Endothelial cell of umbilical vein (primary cell): ENCODE results near the gene LPP. TPM values are rescaled to one million over a fixed set of nuclear protein-coding genes. Genes with fewer than 3 reads are reported as not detected.

Source experiments
- BruUV-seq: library from RNA; stranded (reverse); fragments of 400-500 nt; replicated peaks from 2 replicates; lab custom pipeline; 2021; lab: Mats Ljungman, UMichigan
- CTCF ChIA-PET: fragments of 300-600, 350-600 bp; sonication (Branson Sonifier 250); formaldehyde crosslinking; loops from one replicate; lab custom pipeline; 2021; ENCODE audit warnings: antibody characterized with exemption, inconsistent platforms; lab: Charles Lee
- POLR2A ChIA-PET: fragments of 300-600, 350-600 bp; sonication (Branson Sonifier 250); formaldehyde crosslinking; loops from one replicate; lab custom pipeline; 2021; ENCODE audit warnings: antibody characterized with exemption, inconsistent platforms; lab: Charles Lee
- DNase-seq: peaks from one replicate; pipeline ENCODE4 v3.0.0-alpha.2; 2011; ENCODE audit warnings: low read depth, low spot score
- FAIRE-seq: peaks from 2 replicates; lab custom pipeline; 2011; peaks lifted over from hg19 to GRCh38; lab: Jason Lieb, UNC
- H2AFZ ChIP-seq: 2 replicates; pipeline ENCODE4 v1.6.0; 2012; ENCODE audit warnings: low read depth, low read length, control low read depth, inconsistent platforms
- H3K27ac ChIP-seq: 2 replicates; pipeline ENCODE4 v1.5.1; 2011; ENCODE audit warnings: low read depth, mild to moderate bottlenecking, control low read depth, low read length, moderate library complexity; ENCODE audit not compliant: insufficient read depth
- H3K27me3 ChIP-seq, 2 experiments: 2 replicates each; pipeline versions ENCODE4 v1.6.0 to v1.6.1; 2011; ENCODE audit warnings: low read length in 2 of 2, mixed read lengths in 1 of 2; ENCODE audit not compliant: control insufficient read depth in 2 of 2, insufficient read depth in 2 of 2
- H3K36me3 ChIP-seq, 2 experiments: 2 replicates in 1 of 2; 3 replicates in 1 of 2; pipeline ENCODE4 v1.5.1; 2011; ENCODE audit warnings: low read length in 2 of 2, mild to moderate bottlenecking in 1 of 2, moderate library complexity in 1 of 2; ENCODE audit not compliant: control insufficient read depth in 2 of 2, insufficient read depth in 2 of 2; ENCODE audit errors: extremely low read depth in 1 of 2
- H3K4me1 ChIP-seq: 3 replicates; pipeline ENCODE4 v1.5.1; 2011; ENCODE audit warnings: mild to moderate bottlenecking, low read length; ENCODE audit not compliant: control insufficient read depth, insufficient read depth; ENCODE audit errors: extremely low read depth
- H3K4me2 ChIP-seq: 2 replicates; pipeline ENCODE4 v1.6.1; 2011; ENCODE audit warnings: low read length, control low read depth, mixed read lengths; ENCODE audit not compliant: insufficient read depth
- H3K4me3 ChIP-seq, 3 experiments: fragments of 200-600 bp in 1 of 3; sonication (generic), shearing (Covaris generic) in 1 of 3; replicated peaks in 1 of 3; 2 replicates each; pipeline ENCODE4 v1.5.1; 2011 to 2016; ENCODE audit warnings: control low read depth in 3 of 3, low read length in 3 of 3, mild to moderate bottlenecking in 2 of 3, inconsistent platforms in 1 of 3, low read depth in 1 of 3, moderate library complexity in 1 of 3; ENCODE audit not compliant: insufficient read depth in 1 of 3
- H3K79me2 ChIP-seq: 2 replicates; pipeline ENCODE4 v1.6.0; 2012; ENCODE audit warnings: low read length, inconsistent platforms; ENCODE audit not compliant: control insufficient read depth, insufficient read depth
- H3K9ac ChIP-seq: replicated peaks from 2 replicates; pipeline ENCODE3; 2011; ENCODE audit warnings: low read length, control low read depth; ENCODE audit not compliant: insufficient read depth; ENCODE audit errors: extremely low read depth
- H3K9me1 ChIP-seq: replicated peaks from 3 replicates; pipeline ENCODE4 v1.6.0; 2011; ENCODE audit warnings: mild to moderate bottlenecking, low read length; ENCODE audit not compliant: control insufficient read depth, insufficient read depth; ENCODE audit errors: extremely low read depth
- H3K9me3 ChIP-seq: replicated peaks from 2 replicates; pipeline ENCODE4 v1.5.1; 2012; ENCODE audit warnings: low read length, inconsistent platforms; ENCODE audit not compliant: control insufficient read depth, insufficient read depth
- H4K20me1 ChIP-seq: replicated peaks from 2 replicates; pipeline ENCODE3; 2011; ENCODE audit warnings: mild to moderate bottlenecking, low read length; ENCODE audit not compliant: control insufficient read depth, insufficient read depth; ENCODE audit errors: extremely low read depth
- CTCF ChIP-seq, 2 donors: IDR thresholded peaks; 1 replicate in 1 of 2; 2 replicates in 1 of 2; pipeline ENCODE4 v1.5.1; 2011; ENCODE audit warnings: low read length in 2 of 2, mild to moderate bottlenecking in 2 of 2, moderate library complexity in 2 of 2, control low read depth in 1 of 2, inconsistent platforms in 1 of 2, low read depth in 1 of 2; ENCODE audit not compliant: insufficient read depth in 1 of 2; ENCODE audit errors: extremely low read depth in 1 of 2
- EZH2 ChIP-seq: IDR thresholded peaks from 2 replicates; pipeline ENCODE4 v1.6.1; 2012; ENCODE audit warnings: borderline replicate concordance, low read depth, mild to moderate bottlenecking, moderate library complexity, low read length, inconsistent platforms; ENCODE audit not compliant: severe bottlenecking
- FOS ChIP-seq: IDR thresholded peaks from 2 replicates; pipeline ENCODE4 v1.6.1; 2011; ENCODE audit warnings: mild to moderate bottlenecking, low read length, moderate library complexity, borderline replicate concordance; ENCODE audit not compliant: insufficient read depth
- GATA2 ChIP-seq: IDR thresholded peaks from 2 replicates; pipeline ENCODE4 v1.7.0; 2011; ENCODE audit warnings: low read depth, mild to moderate bottlenecking, moderate library complexity, mixed read lengths, low read length; ENCODE audit not compliant: insufficient read length, insufficient read depth
- JUN ChIP-seq: IDR thresholded peaks from 2 replicates; pipeline ENCODE4 v1.6.1; 2011; ENCODE audit warnings: borderline replicate concordance, low read depth; ENCODE audit not compliant: insufficient read length, insufficient read depth
- MAX ChIP-seq: IDR thresholded peaks from 2 replicates; pipeline ENCODE4 v1.6.1; 2011; ENCODE audit not compliant: insufficient read depth, insufficient read length
- MYC ChIP-seq: IDR thresholded peaks from one replicate; pipeline ENCODE4 v1.6.1; 2011; ENCODE audit warnings: mild to moderate bottlenecking, low read depth, low read length
- POLR2A ChIP-seq: IDR thresholded peaks from 2 replicates; pipeline ENCODE4 v1.6.1; 2012; ENCODE audit warnings: low read depth, mild to moderate bottlenecking, control low read depth, low read length
- POLR2AphosphoS5 ChIP-seq: IDR thresholded peaks from 2 replicates; pipeline ENCODE4 v1.6.1; 2012; ENCODE audit warnings: low read depth, mild to moderate bottlenecking, control low read depth, low read length, moderate library complexity; ENCODE audit not compliant: insufficient read depth
- dilution Hi-C: fragments of 300-500 bp; cut with MboI; formaldehyde crosslinking; loops from one replicate; pipeline ENCODE4 v1.15.0; 2019; ENCODE audit warnings: low sequenced_read_pairs; ENCODE audit not compliant: extremely low pct_ligation_motif_present
- intact Hi-C: fragments of 100-400 bp; cut with micrococcal nuclease; formaldehyde crosslinking; loops from one replicate; pipeline ENCODE4 v1.10.0; 2022
- polyA plus RNA-seq, 4 experiments: library from polyadenylated mRNA; depleted of rRNA in 3 of 4; stranded (reverse) in 3 of 4; unstranded in 1 of 4; fragments of >200 nt; gene quantifications; 2 replicates each; pipeline versions ENCODE4 v1.2.1 to v1.2.3, GENCODE V29; 2011 to 2012; ENCODE audit warnings: missing spikeins in 1 of 4
- total RNA-seq: library from RNA; stranded (reverse); gene quantifications from 2 replicates; pipeline ENCODE4 v1.2.3, GENCODE V29; 2021

LPP gene
- total and polyA plus RNA-seq, 2 donors (not counting 3 experiments of a cell fraction or from before 2014, with no cell fraction given), result 16.9 to 153 TPM

GRCh38 chr3:188888321-188889053, 734.5 kb downstream of the LPP start:
- ChIA-PET CTCF (interaction anchor here (1.4 to 1.6 kb wide), 3 partner anchors 62 to 1149 kb away, joined by 3 to 4 read pairs (median 3); no protein-coding TSS in a partner anchor), POLR2A (no interaction called here)
- Histone ChIP-seq H3K9ac (no peak overlapping the region), H3K4me3 (no peak overlapping the region), H3K79me2 (no peaks in the 10 kb centered on the region), H3K27ac (no peak overlapping the region), H3K9me1 (no peaks in the 10 kb centered on the region), H3K36me3 (no peaks in the 10 kb centered on the region), H2AFZ (no peak overlapping the region), H3K27me3 (no peaks in the 10 kb centered on the region), H4K20me1 (no peaks in the 10 kb centered on the region), H3K4me2 (no peak overlapping the region), H3K4me1 (peaks cover 27% of the 10 kb centered on the region), H3K9me3 (no peaks in the 10 kb centered on the region)
- no peak for TF ChIP-seq POLR2A
- TF ChIP-seq EZH2, result no peak
- TF ChIP-seq MAX, result no peak
- TF ChIP-seq MYC, result no peak
- no peak for TF ChIP-seq GATA2
- TF ChIP-seq POLR2AphosphoS5, result no peak
- TF ChIP-seq CTCF (IDR thresholded peaks at IDR 0.05; ENCODE audit: extremely low read depth in 1 of 2, insufficient read depth in 1 of 2, low read depth in 1 of 2, low read length in 2 of 2), result no peak
- no peak for TF ChIP-seq FOS
- no peak for TF ChIP-seq JUN
- DNase-seq (no peak), FAIRE-seq (no peak)
- intact Hi-C loops, result no loop called here
- dilution Hi-C loops, result no loop called here
- BruUV-seq, result no TSS peak
